Activated B cell treated with CpG ODN at 0.5 μM for 24 hours (primary cell): ENCODE measurements around the gene ANKDD1A. TPM values are rescaled to one million over a fixed set of nuclear protein-coding genes. Genes with fewer than 3 reads are reported as not detected.

Experiments
- ATAC-seq: fragments of 200-7000 bp; cut with Tn5 transposase; one replicate; pipeline ENCODE4 v1.10.0; 2021; ENCODE audit warnings: low read depth, mild to moderate bottlenecking, moderate library complexity
- CTCF ChIA-PET: fragments of 350-600 bp; sonication (Branson Sonifier 250); formaldehyde crosslinking; loops from one replicate; lab custom pipeline; 2021; ENCODE audit warnings: antibody characterized with exemption; lab: Charles Lee
- POLR2A ChIA-PET: fragments of 350-600 bp; sonication (Branson Sonifier 250); formaldehyde crosslinking; loops from one replicate; lab custom pipeline; 2021; ENCODE audit warnings: antibody characterized with exemption; lab: Charles Lee
- DNase-seq: peaks from one replicate; pipeline ENCODE4 v3.0.0; 2022
- H3K27ac Mint-ChIP-seq: one replicate; pipeline ENCODE4 v1.8.0; 2020; ENCODE audit warnings: mixed read lengths
- H3K27me3 Mint-ChIP-seq: one replicate; pipeline ENCODE4 v1.8.0; 2021; ENCODE audit warnings: mixed read lengths
- H3K36me3 Mint-ChIP-seq: one replicate; pipeline ENCODE4 v1.8.0; 2021; ENCODE audit warnings: low read depth, mixed read lengths
- H3K4me1 Mint-ChIP-seq: one replicate; pipeline ENCODE4 v1.8.0; 2021; ENCODE audit warnings: mixed read lengths
- H3K4me3 Mint-ChIP-seq: one replicate; pipeline ENCODE4 v1.8.0; 2020; ENCODE audit warnings: mild to moderate bottlenecking, mixed read lengths
- H3K9me3 Mint-ChIP-seq: one replicate; pipeline ENCODE4 v1.8.0; 2020; ENCODE audit warnings: mixed read lengths
- CTCF ChIP-seq: fragments of 200-600 bp; IDR thresholded peaks from one replicate; pipeline ENCODE4 v1.8.0; 2022; ENCODE audit warnings: antibody characterized with exemption, mild to moderate bottlenecking
- intact Hi-C: fragments of 100-400 bp; cut with micrococcal nuclease; formaldehyde crosslinking; loops from one replicate; pipeline ENCODE4 v1.15.1; 2024
- total RNA-seq: library from RNA; stranded (reverse); gene quantifications from 2 replicates; pipeline ENCODE4 v1.2.3, GENCODE V29; 2022

Gene ANKDD1A
- total RNA-seq, 1 donor from 2014 or later, result 3.9 TPM

DNA sequence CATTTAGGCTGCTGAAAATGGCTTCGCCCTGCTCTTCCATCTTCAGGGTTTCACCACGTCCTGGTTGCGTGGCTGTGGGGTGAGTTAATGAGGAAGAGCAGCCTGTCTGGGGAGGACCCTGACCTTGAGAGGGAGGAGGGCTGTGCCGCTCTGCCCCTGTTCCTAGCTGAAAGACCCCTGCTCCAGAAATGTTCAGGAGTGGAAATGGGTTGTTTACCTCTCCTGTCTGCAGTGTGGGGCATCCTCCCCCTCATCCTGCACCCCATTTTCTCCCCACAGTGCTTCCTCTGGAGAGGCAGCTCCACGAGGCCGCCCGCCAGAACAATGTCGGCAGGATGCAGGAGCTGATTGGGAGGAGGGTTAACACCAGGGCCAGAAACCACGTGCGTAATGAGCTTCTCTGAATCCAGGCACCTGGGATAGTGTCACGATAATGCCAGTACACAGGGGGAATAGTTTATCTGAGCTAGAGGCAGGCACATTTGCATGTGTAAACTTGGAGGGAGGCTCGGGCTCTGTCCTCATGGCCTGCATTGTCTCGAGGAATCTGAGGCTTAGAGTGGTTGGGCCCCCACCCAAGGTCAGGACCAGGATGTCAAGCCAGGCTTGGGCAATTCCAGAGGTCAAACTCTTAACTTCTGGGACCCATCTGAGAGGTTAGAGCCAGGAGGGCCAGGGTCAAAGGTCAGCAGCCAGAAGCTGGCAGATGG, 4.0 kb downstream of the ANKDD1A start:
- Mint-ChIP-seq H3K4me3 (no peak overlapping the region), H3K4me1 (peaks cover 7% of the 10 kb centered on the region), H3K36me3 (no peaks in the 10 kb centered on the region), H3K9me3 (no peaks in the 10 kb centered on the region), H3K27ac (no peak overlapping the region), H3K27me3 (peaks cover 9% of the 10 kb centered on the region)
- TF ChIP-seq CTCF, result no peak
- ATAC-seq (no peak), DNase-seq (no peak)
- ChIA-PET CTCF (interaction anchor here (1.5 kb wide), 1 partner anchor 14 kb away, joined by 3 read pairs; no protein-coding TSS in a partner anchor), POLR2A (no interaction called here)
- intact Hi-C loops, result no loop called here

- no peak overlapping the region for H3K27ac Mint-ChIP-seq
- POLR2A ChIA-PET, result interaction anchor here (0.7 kb wide), 1 partner anchor 229 kb away, joined by 3 read pairs; no protein-coding TSS in a partner anchor
- H3K4me3 Mint-ChIP-seq, result no peak overlapping the region
- intact Hi-C loops, result no loop called here
- no peak for TF ChIP-seq CTCF
- CTCF ChIA-PET, result interaction anchor here (1.0 to 1.5 kb wide), 2 partner anchors 10 to 15 kb away, joined by 3 read pairs; no protein-coding TSS in a partner anchor
- H3K9me3 Mint-ChIP-seq, result no peaks in the 10 kb centered on the region
- H3K36me3 Mint-ChIP-seq, result no peaks in the 10 kb centered on the region
- peaks cover 2% of the 10 kb centered on the region for H3K4me1 Mint-ChIP-seq
- no peak for ATAC-seq
- DNase-seq, result no peak
- peaks cover 5% of the 10 kb centered on the region for H3K27me3 Mint-ChIP-seq
These were observed 4.7 kb downstream of the ANKDD1A start for GRCh38 chr15:64916365-64916764.

- Mint-ChIP-seq H3K27ac (no peak overlapping the region), H3K27me3 (peaks cover 2% of the 10 kb centered on the region), H3K4me3 (no peak overlapping the region), H3K4me1 (no peaks in the 10 kb centered on the region), H3K9me3 (no peaks in the 10 kb centered on the region), H3K36me3 (no peaks in the 10 kb centered on the region)
- intact Hi-C loops, result no loop called here
- TF ChIP-seq CTCF, result no peak
- ChIA-PET POLR2A (no interaction called here), CTCF (interaction anchor here (1.0 kb wide), 1 partner anchor 11 kb away, joined by 3 read pairs; no protein-coding TSS in a partner anchor)
- ATAC-seq, result no peak
- no peak for DNase-seq
These were observed 5.5 kb downstream of the ANKDD1A start for GRCh38 chr15:64917211-64917610.

DNA sequence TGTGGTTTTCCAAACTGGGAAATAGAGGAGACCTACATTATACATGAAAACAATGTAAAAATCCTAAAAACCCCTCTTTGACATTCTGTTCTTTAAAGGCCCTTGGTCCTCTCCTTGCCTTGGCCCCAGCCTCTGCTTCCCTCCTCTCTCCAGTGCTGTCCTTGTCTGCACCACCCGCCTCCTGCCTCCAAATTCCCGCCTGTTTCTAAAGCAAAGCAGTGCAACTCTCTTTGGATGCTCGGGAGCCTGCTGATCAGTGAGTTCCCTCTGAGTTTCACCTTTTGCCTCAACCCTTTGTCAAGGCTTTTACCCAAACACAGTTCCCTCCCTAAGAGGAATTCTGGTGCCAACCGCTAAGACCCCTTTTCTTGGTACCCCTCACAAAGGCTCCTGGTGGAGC, 8.0 kb downstream of the ANKDD1A start:
- Mint-ChIP-seq H3K27me3 (no peaks in the 10 kb centered on the region), H3K4me3 (no peak overlapping the region), H3K27ac (no peak overlapping the region), H3K36me3 (no peaks in the 10 kb centered on the region), H3K9me3 (no peaks in the 10 kb centered on the region), H3K4me1 (no peaks in the 10 kb centered on the region)
- no peak for TF ChIP-seq CTCF
- no peak for ATAC-seq
- DNase-seq, result no peak
- CTCF ChIA-PET, result interaction anchor here (1.3 kb wide), 1 partner anchor 84 kb away, joined by 3 read pairs; no protein-coding TSS in a partner anchor
- intact Hi-C loops, result no loop called here
- POLR2A ChIA-PET, result no interaction called here

GRCh38 chr15:64921711-64922110, 10.0 kb downstream of the ANKDD1A start:
- Mint-ChIP-seq H3K27me3 (no peaks in the 10 kb centered on the region), H3K4me3 (no peak overlapping the region), H3K4me1 (no peaks in the 10 kb centered on the region), H3K27ac (no peak overlapping the region), H3K36me3 (no peaks in the 10 kb centered on the region), H3K9me3 (no peaks in the 10 kb centered on the region)
- DNase-seq (no peak), ATAC-seq (no peak)
- TF ChIP-seq CTCF, result no peak
- CTCF ChIA-PET, result no interaction called here
- intact Hi-C loops, result no loop called here
- POLR2A ChIA-PET, result no interaction called here
